ENCODE measurements around the gene CDH1.

CDH1 gene

DNA sequence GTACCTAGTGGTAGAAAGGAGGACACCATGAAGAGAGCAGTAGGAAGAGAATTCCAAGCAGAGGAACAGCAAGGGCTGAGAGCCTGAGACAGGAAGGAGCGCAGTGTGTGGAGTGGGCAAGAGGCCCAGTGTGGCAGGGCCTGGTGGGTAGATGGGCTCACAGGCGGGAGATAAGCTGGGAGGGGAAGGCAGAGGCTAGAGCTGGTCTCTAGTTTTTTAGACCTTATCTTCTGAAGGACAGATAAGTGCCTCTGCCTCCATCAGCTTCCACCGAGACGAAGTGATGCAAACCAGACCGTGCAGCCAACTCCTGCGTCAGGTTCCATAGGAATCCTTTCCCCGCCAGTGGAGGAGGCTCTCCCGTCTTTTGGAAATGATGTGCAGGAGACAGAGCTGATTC lies 33.6 kb downstream of the CDH1 start:
- H3K4me3 ChIP-seq (replicated peaks; ENCODE audit: low read depth, low read length): no peak overlapping the region
- DNase-seq (ENCODE audit: low read depth): no peak
- TF ChIP-seq, protein P1, sequence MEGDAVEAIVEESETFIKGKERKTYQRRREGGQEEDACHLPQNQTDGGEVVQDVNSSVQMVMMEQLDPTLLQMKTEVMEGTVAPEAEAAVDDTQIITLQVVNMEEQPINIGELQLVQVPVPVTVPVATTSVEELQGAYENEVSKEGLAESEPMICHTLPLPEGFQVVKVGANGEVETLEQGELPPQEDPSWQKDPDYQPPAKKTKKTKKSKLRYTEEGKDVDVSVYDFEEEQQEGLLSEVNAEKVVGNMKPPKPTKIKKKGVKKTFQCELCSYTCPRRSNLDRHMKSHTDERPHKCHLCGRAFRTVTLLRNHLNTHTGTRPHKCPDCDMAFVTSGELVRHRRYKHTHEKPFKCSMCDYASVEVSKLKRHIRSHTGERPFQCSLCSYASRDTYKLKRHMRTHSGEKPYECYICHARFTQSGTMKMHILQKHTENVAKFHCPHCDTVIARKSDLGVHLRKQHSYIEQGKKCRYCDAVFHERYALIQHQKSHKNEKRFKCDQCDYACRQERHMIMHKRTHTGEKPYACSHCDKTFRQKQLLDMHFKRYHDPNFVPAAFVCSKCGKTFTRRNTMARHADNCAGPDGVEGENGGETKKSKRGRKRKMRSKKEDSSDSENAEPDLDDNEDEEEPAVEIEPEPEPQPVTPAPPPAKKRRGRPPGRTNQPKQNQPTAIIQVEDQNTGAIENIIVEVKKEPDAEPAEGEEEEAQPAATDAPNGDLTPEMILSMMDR (IDR thresholded peaks at IDR 0.05; ENCODE audit: low read length, missing control alignments): no peak

- no peak overlapping the region for H3K4me3 ChIP-seq (replicated peaks; ENCODE audit: low read depth, low read length)
- TF ChIP-seq, protein P1 (IDR thresholded peaks at IDR 0.05; ENCODE audit: low read length, missing control alignments): no peak
- no peak for DNase-seq (ENCODE audit: low read depth)
These were observed 35.1 kb downstream of the CDH1 start for GRCh38 chr16:68772030-68772681.

GRCh38 chr16:68772871-68773270 lies 35.8 kb downstream of the CDH1 start:
- DNase-seq (ENCODE audit: low read depth): no peak
- TF ChIP-seq, protein P1 (IDR thresholded peaks at IDR 0.05; ENCODE audit: low read length, missing control alignments): no peak
- no peak overlapping the region for H3K4me3 ChIP-seq (replicated peaks; ENCODE audit: low read depth, low read length)

DNA sequence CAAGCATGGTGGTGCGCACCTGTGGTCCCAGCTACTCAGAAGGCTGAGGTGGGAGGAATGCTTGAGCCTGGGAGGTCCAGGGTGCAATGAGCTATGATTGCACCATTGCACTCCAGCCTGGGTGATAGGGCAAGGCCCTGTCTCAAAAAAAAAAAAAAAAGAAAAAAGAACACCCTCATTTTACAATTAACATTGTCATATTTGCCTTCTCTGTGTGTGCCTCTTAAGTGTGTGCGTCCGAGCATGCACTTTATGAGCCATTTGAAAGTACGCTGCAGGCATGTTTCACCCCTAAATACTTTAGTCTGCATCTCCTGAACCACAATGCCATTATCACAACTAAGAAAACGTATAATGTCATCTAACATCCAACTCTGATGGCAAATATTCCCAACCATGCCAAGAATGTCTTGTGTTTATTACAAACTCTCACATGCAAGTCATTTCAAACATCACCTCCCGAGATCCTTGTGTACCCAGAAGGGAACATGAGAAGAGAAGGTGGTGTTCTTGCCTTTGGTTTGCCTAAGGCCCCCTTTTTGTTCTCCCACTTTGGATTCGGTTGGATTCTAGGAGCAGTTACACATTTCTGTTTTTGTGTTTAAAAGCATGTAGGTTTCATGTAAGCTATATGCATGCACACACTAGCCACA lies 38.0 kb downstream of the CDH1 start:
- no peak overlapping the region for H3K4me3 ChIP-seq (replicated peaks; ENCODE audit: low read depth, low read length)
- DNase-seq (ENCODE audit: low read depth): no peak
- TF ChIP-seq, protein P1 (IDR thresholded peaks at IDR 0.05; ENCODE audit: low read length, missing control alignments): no peak

DNA sequence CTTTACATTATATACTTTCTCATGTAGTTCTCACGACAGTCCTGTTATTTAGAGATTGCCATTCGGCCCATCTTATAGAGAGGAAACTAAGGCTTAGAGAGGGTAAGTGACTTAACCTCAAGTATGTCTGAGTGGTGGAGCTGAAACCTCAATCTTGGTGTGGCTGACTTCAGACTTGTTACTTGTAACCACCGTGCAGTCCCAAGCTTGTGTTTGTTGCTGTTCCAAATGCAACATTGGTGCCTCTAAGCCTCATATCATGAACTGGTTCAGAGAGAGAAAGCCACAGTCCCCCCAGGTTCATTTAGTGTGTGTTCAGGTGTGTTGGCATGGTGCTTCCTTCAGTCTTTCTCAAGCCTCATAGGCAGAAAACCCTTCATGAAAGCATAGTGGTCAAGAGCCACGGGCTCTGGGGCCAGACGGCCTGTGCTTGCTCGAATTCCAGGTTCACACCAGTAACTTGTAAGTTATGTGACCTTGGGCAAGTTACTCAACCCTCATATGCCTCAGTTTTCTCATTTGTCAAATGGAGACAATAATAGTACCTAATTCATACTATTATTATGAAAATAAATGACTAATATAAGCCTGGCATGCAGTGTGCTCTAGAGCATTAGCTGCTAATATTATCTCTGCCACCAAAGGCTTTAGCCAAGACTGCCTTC lies 39.9 kb downstream of the CDH1 start:
- no peak for DNase-seq (ENCODE audit: low read depth)
- TF ChIP-seq, protein P1 (IDR thresholded peaks at IDR 0.05; ENCODE audit: low read length, missing control alignments): no peak
- H3K4me3 ChIP-seq (replicated peaks; ENCODE audit: low read depth, low read length): no peak overlapping the region

DNA sequence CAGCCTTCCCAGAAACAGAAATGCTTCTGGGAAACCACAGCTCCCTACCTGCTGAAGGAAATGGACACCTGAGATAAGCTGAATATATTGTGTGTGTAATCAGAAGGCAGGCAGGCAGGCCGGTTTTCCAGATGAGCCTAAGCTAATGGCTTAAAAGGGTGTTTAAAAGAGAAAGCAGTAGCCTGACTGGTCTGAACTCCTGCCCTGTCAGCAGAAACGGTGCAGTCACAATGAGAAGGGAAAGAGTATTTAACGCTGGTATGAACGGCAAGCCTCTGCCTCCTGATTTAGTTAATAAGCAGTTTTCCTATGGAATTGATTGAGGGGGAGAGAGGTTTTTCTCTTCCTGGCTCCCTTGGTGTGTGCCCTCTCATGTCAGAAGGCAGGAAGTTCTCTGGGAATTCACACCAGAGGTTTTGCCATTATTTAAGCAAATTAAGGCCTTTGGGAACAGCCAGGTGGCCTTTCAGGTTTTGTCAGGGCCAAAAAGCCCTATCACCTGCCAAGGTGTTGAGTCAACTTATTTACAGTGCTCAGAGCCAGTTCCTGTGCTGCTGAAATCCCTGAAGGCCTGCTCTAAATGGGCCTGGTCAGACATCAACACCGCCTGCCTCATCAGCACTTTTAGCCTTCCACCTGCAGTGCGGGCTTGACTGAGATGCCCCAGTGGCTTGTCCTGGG lies 41.6 kb downstream of the CDH1 start:
- TF ChIP-seq, protein P1 (IDR thresholded peaks at IDR 0.05; ENCODE audit: low read length, missing control alignments): no peak
- DNase-seq (ENCODE audit: low read depth): no peak
- H3K4me3 ChIP-seq (replicated peaks; ENCODE audit: low read depth, low read length): no peak overlapping the region
